Stimulated activated CD8-positive, alpha-beta memory T cell treated with anti-CD3 and anti-CD28 coated beads, Interleukin-7, amount 100 ng/mL, for 24 hours (primary cell): ENCODE results near the gene KCNF1.

Experiments
- DNase-seq: peaks from one replicate; pipeline ENCODE4 v3.0.0-alpha.2; 2020; ENCODE audit warnings: low read depth

KCNF1 gene

GRCh38 chr2:10879624-10880585 lies 31.8 kb upstream of the KCNF1 start:
- no peak for DNase-seq

GRCh38 chr2:10880586-10881321 lies 31.0 kb upstream of the KCNF1 start:
- DNase-seq, result no peak

- DNase-seq, result no peak
Observed at GRCh38 chr2:10882568-10882967, 29.2 kb upstream of the KCNF1 start.

- no peak for DNase-seq
Observed at GRCh38 chr2:10883066-10883465, 28.7 kb upstream of the KCNF1 start.

- no peak for DNase-seq
Observed at GRCh38 chr2:10883801-10884478, 27.8 kb upstream of the KCNF1 start.

GRCh38 chr2:10884574-10884975 lies 27.2 kb upstream of the KCNF1 start:
- no peak for DNase-seq

GRCh38 chr2:10885094-10885860 lies 26.5 kb upstream of the KCNF1 start:
- DNase-seq, result no peak

- DNase-seq, result no peak
Observed at GRCh38 chr2:10887476-10887875, 24.3 kb upstream of the KCNF1 start.

- no peak for DNase-seq
Observed at GRCh38 chr2:10889651-10890215, 22.0 kb upstream of the KCNF1 start.

- DNase-seq, result no peak
Observed at GRCh38 chr2:10890706-10891270, 20.9 kb upstream of the KCNF1 start.

- no peak for DNase-seq
Observed at GRCh38 chr2:10891390-10891789, 20.3 kb upstream of the KCNF1 start.

GRCh38 chr2:10891848-10892247 lies 19.9 kb upstream of the KCNF1 start:
- DNase-seq, result no peak

GRCh38 chr2:10892316-10892715 lies 19.4 kb upstream of the KCNF1 start:
- no peak for DNase-seq

- no peak for DNase-seq
Observed at GRCh38 chr2:10892796-10893350, 18.9 kb upstream of the KCNF1 start.

- no peak for DNase-seq
Observed at GRCh38 chr2:10894264-10894935, 17.3 kb upstream of the KCNF1 start.

GRCh38 chr2:10895231-10895630 lies 16.5 kb upstream of the KCNF1 start:
- DNase-seq, result no peak

- no peak for DNase-seq
Observed at GRCh38 chr2:10897956-10898355, 13.8 kb upstream of the KCNF1 start.

GRCh38 chr2:10900216-10901109 lies 11.3 kb upstream of the KCNF1 start:
- no peak for DNase-seq
